HG03558 (cell line): ENCODE results near the gene BABAM2.

Experiments used
- ATAC-seq: cut with Tn5 transposase; IDR thresholded peaks from one replicate; pipeline ENCODE4 v1.9.1; 2021; ENCODE audit warnings: moderate number of reproducible peaks; ENCODE audit not compliant: unreplicated experiment; ENCODE audit errors: extremely low read depth

Gene BABAM2

GRCh38 chr2:28287256-28287915 lies 396.9 kb downstream of the BABAM2 start:
- ATAC-seq, result no peak

GRCh38 chr2:28288620-28289019 lies 398.1 kb downstream of the BABAM2 start:
- no peak for ATAC-seq

DNA sequence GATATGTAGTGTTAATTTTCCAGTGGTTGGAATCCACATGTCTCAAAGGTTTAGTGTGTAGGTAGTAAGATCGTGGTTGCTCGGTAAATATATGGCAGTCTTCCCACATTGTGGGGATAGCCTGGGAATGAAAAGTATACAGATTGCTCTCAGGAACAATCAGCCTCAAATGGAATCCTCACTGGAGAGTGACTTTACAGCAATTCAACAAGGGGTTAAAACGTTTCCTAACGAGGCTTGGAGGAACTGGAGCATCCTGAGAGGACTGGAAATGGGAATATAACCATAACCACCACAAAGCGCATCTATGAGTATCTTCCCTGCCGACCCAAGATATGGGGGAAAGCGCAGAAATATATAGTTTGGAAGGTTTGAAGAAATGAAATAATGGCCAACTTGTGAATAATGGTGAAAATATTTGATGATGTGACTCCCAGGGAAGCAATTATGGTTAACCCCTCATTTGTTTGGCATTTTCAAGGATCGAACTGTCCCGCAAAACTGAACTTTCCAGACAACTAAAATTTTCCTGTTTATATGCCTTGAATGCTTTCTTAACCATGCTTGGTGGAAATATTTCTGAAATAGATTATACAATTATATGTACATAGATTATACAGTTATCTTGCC lies 401.4 kb downstream of the BABAM2 start:
- ATAC-seq, result no peak

- ATAC-seq, result no peak
Measured at GRCh38 chr2:28292491-28292890, 402.0 kb downstream of the BABAM2 start.

DNA sequence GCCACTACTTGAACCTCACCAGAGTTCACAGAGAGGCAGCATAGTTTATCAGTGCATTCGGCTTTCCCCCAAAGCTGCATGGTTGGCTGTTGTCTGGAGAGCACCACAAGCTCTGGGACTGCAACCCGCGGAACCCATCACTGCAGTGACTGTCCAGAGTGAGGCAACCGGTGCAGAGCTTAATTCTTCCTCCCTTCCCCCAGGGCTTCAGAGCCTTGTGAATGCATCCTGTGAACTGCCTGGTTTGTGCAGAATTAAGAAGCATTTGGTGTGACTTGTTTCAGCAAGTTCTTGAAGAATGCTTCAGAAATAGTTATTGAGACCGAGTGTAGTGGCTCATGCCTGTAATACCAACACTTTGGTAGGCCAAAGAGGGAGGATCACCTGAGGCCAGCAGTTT lies 402.9 kb downstream of the BABAM2 start:
- ATAC-seq, result no peak

DNA sequence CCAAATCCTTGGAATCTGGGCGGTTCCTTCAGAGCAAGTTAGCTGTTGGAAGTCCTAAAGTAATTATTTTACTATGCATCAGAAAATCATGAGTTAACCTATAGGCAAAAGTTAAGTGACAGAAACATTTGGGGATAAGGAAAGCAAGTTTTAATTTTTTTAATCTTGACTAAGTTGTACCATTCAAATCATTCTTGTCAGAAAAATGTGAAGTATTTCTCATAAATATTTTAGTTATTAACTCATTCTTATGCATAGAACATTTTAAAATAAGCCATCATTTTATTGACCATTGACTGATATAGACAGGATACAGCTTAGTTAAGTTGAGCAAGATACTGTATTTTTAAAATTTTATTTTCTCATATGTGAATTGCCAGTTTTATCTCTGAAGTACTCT lies 403.9 kb downstream of the BABAM2 start:
- ATAC-seq, result no peak

GRCh38 chr2:28296243-28296642 lies 405.7 kb downstream of the BABAM2 start:
- ATAC-seq, result no peak

DNA sequence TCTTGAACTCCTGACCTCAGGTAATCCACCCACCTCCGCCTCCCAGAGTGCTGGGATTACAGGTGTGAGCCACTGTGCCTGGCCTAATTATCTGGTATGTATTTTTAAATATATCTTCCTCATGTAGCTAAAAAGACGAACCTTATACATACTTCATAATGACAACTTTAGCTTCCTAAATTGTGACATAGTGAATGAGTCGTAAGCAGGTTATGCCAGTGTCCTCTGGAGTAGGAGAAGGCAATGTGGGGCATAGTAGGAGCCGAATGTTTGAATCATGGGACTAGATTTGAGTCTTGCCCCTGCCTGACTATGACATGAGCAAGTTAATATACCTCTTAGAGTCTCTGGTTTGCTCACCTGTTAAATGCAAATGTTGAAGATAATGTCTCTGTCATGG lies 406.4 kb downstream of the BABAM2 start:
- no peak for ATAC-seq

- no peak for ATAC-seq
Measured at GRCh38 chr2:28297531-28297930, 407.0 kb downstream of the BABAM2 start.

- ATAC-seq, result no peak
Measured at GRCh38 chr2:28298406-28298805, 407.9 kb downstream of the BABAM2 start.

DNA sequence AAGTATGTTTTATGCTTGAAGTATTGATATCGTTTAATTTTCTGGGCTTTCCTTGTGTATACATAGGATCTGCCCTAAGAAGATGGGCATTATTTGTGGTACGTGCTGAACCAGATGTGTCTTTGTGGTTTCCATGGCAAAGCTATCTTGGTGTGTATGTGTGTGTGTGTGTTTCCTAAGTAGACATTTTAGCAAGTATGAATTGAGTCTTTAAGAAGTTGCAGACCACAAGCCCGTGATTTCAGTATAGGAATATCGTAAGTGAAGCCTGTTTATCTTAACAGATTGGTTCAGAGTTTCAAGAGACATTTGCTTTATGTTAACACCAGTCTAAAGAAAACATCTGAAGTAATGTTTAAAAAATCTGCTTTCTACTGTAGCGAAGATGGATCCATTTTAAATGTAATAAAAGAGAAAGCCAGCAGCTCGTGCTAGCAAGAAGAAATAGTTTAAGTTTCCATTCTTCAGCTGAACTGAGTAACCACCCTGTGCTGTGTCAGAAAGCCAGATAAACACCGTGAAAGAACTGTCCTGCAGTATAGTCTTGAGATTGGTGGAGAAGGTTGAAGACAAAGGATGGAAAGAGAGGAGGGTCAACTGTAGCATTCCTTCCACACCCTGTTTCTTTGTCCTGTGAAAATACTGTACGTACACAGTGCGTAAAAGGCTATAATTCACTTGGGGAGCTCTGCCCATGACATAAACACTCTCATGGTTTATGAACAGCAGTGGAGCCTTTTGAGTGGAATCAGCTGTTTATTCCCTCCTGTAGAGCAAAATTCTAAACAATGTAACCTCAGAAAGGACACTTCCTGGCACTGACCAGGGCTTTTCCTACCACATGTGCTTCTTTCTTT lies 410.2 kb downstream of the BABAM2 start:
- no peak for ATAC-seq

DNA sequence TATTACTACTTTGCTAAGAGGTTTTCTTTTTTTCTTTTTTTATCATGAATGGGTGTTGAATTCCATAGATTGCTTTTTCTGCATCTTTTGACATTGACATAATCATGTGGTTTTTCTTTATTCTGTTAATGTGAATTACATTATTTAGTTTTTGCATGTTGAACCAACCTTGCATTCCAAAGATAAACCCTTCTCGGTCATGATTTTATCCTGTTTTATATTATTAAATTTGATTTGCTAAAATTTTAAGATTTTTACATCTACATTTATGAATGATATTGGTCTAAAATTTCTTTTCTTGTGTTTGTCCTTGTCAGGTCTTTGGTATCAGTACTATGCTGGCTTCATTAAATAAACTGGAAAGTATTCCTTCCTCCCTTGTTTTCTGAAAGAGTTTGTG lies 414.7 kb downstream of the BABAM2 start:
- no peak for ATAC-seq

DNA sequence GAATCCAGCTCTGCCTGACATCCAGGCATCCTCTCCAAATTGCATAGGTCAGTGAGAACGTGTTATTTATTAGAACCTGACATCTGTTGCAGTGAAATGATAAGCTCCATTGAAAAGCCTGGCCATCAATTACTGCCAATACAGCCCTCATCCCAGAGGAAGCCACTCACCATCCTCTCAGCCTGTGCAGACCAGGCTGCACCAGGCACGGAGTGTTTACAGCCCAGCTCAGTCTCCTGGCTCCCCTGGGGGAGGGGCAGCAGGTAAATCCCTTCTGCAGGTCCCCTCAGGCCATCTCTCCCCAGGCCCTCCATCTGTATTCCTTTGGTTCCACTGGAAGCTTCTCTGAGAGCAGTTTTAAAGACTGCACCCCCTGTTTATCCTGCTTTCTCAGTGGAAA lies 419.6 kb downstream of the BABAM2 start:
- ATAC-seq, result no peak

- no peak for ATAC-seq
Measured at GRCh38 chr2:28311660-28312249, 421.2 kb downstream of the BABAM2 start.

DNA sequence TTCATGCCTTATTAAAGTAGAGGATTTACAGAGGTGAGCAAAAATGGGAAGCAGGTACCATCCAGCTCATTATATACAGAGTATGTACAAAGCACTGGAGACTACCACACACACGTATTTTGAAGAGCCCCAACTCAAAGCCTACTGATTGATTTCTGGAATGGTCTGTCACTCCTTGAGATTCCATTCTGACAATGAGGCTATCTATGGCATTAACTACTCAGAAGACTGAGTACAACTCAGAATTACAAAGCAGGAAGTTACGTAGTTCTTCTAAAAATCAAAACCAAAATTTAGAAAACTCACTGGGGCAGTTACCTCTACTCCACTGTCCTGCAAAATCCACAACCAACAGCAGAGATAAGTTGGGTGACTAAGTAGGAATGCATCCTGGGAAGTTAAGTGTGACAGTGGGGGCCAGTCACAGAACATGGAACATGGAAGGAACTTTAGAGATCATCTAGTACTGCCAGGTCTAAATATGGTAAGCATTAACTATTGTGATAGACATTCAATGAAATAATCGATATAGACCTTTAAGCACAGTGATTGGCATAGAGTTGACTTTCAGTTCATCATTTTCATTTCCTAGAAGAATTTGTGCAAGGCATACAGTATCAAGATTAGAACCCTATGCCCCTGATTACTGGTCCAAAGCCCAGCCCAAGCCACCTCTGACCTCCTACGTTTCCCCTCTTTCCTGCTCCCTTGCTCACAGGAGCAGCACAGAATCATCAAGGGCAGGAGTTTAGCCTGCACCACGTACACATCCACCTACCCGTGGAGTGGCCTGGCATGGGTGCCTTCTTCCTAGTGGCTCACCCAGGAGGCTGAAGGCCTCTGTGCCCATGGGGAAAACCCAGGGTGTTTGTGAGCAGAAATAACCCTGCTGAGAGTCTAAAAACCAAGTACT lies 422.0 kb downstream of the BABAM2 start:
- ATAC-seq, result no peak

- ATAC-seq, result no peak
Measured at GRCh38 chr2:28313220-28313784, 422.8 kb downstream of the BABAM2 start.

DNA sequence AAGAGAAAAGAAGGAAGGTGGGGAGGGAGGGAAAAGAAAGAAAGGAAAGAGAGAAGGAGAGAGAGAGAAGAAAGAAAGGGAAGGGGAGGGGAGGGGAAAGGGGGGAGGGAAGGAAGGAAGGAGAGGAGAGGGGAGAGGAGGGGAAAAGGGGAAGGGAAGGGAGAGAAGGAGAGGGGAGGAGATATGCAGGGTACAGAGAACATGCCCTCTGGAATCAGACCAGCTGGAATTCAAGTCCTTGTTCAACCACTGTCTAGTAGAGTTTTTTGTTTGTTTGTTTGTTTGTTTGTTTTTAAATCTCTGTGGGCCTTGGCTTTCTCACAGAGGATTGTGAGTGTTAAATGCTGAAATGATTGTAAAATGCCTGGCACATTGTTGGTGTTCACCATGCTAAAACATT lies 424.4 kb downstream of the BABAM2 start:
- no peak for ATAC-seq

GRCh38 chr2:28316546-28317335 lies 426.2 kb downstream of the BABAM2 start:
- ATAC-seq, result no peak

DNA sequence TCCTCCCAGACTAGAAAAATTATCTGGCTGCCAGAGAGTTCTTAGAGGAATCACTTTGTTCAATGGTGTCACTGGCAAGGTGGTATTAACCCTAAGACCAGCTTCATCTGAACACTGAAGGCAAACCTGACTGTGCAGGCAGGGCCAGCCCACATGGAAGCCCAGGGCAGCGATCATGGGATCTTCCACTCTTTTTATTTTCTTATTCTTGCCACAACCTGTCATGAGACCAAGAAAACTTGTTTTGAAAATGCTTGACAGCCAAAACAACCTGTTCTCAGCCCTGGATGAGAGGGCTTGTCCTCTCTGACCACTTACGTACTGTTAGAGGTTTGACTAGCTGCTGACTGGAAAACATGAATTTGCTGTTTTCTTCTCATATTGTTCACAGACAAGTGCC lies 426.9 kb downstream of the BABAM2 start:
- no peak for ATAC-seq
